WTC11 (cell line): Measurements from ENCODE around the gene FGD6. TPM values are rescaled to one million over a fixed set of nuclear protein-coding genes. Genes with fewer than 3 reads are reported as not detected.

Experiments
- ATAC-seq: fragments of 200-7000 bp; cut with Tn5 transposase; 2 replicates; pipeline ENCODE4 v1.10.0; 2021; ENCODE audit warnings: mild to moderate bottlenecking, moderate library complexity
- CTCF ChIA-PET: fragments of 300-600 bp; sonication (Branson Sonifier 250); formaldehyde crosslinking; loops from one replicate; lab custom pipeline; 2021; ENCODE audit warnings: antibody characterized with exemption; lab: Charles Lee
- POLR2A ChIA-PET: fragments of 350-600 bp; sonication (Branson Sonifier 250); formaldehyde crosslinking; loops from one replicate; lab custom pipeline; 2021; ENCODE audit warnings: antibody characterized with exemption; lab: Charles Lee
- DNase-seq: peaks from one replicate; pipeline ENCODE4 v3.0.0; 2021; ENCODE audit warnings: low spot score
- H3K27ac Mint-ChIP-seq: 2 replicates; pipeline ENCODE4 v1.8.0; 2021; ENCODE audit warnings: mixed read lengths
- H3K27me3 Mint-ChIP-seq: 2 replicates; pipeline ENCODE4 v1.8.0; 2021; ENCODE audit warnings: low read depth, mild to moderate bottlenecking, moderate library complexity, mixed read lengths
- H3K36me3 Mint-ChIP-seq: 2 replicates; pipeline ENCODE4 v1.8.0; 2021; ENCODE audit warnings: mixed read lengths
- H3K4me1 Mint-ChIP-seq: 2 replicates; pipeline ENCODE4 v1.8.0; 2022; ENCODE audit warnings: mixed read lengths
- H3K4me3 Mint-ChIP-seq: 2 replicates; pipeline ENCODE4 v1.8.0; 2021; ENCODE audit warnings: mild to moderate bottlenecking, moderate library complexity, mixed read lengths
- H3K9me3 Mint-ChIP-seq: 2 replicates; pipeline ENCODE4 v1.8.0; 2021; ENCODE audit warnings: mixed read lengths
- CREB1 ChIP-seq: sonication (generic); formaldehyde crosslinking; IDR thresholded peaks from 2 replicates; pipeline ENCODE4 v1.8.0; 2023; ENCODE audit warnings: mild to moderate bottlenecking, missing genetic modification reagents
- FOXK1 ChIP-seq: sonication (generic); formaldehyde crosslinking; IDR thresholded peaks from 2 replicates; pipeline ENCODE4 v1.8.0; 2022; ENCODE audit warnings: mild to moderate bottlenecking, moderate library complexity, missing genetic modification reagents
- GRHL2 ChIP-seq: fragments of 250-450 bp; sonication (Bioruptor Pico); IDR thresholded peaks from 2 replicates; pipeline ENCODE4 v1.8.0; 2022; ENCODE audit warnings: mild to moderate bottlenecking, moderate library complexity; ENCODE audit not compliant: insufficient replicate concordance, severe bottlenecking
- IRF2 ChIP-seq: sonication (generic); formaldehyde crosslinking; IDR thresholded peaks from 2 replicates; pipeline ENCODE4 v1.8.0; 2022; ENCODE audit warnings: low read depth, missing genetic modification reagents, borderline replicate concordance
- JUN ChIP-seq: sonication (generic); formaldehyde crosslinking; IDR thresholded peaks from 2 replicates; pipeline ENCODE4 v1.8.0; 2023; ENCODE audit warnings: mild to moderate bottlenecking, missing genetic modification reagents
- MXD4 ChIP-seq: fragments of 250-450 bp; sonication (Bioruptor Pico); IDR thresholded peaks from 2 replicates; pipeline ENCODE4 v1.8.0; 2021; ENCODE audit warnings: mild to moderate bottlenecking, moderate library complexity, borderline replicate concordance
- SMAD4 ChIP-seq: sonication (generic); formaldehyde crosslinking; IDR thresholded peaks from 2 replicates; pipeline ENCODE4 v1.8.0; 2022; ENCODE audit warnings: mild to moderate bottlenecking, missing genetic modification reagents
- ZBTB21 ChIP-seq: sonication (generic); formaldehyde crosslinking; IDR thresholded peaks from 2 replicates; pipeline ENCODE4 v1.8.1; 2023; ENCODE audit warnings: mild to moderate bottlenecking, missing genetic modification reagents, borderline replicate concordance
- ZNF232 ChIP-seq: sonication (generic); formaldehyde crosslinking; IDR thresholded peaks from 2 replicates; pipeline ENCODE4 v1.8.0; 2022; ENCODE audit warnings: mild to moderate bottlenecking, missing genetic modification reagents
- ZNF317 ChIP-seq: sonication (generic); formaldehyde crosslinking; IDR thresholded peaks from 2 replicates; pipeline ENCODE4 v1.8.1; 2023; ENCODE audit warnings: low read depth, mild to moderate bottlenecking, moderate library complexity, missing genetic modification reagents, borderline replicate concordance
- total RNA-seq: library from RNA; stranded (reverse); gene quantifications from 3 replicates; pipeline ENCODE4 v1.2.3, GENCODE V29; 2021
- TF ChIP-seq, protein P1 (sequence below): sonication (generic); formaldehyde crosslinking; IDR thresholded peaks from 2 replicates; pipeline ENCODE4 v1.8.0; 2022; ENCODE audit warnings: missing genetic modification reagents
- TF ChIP-seq, protein P2 (sequence below): sonication (generic); formaldehyde crosslinking; IDR thresholded peaks from 2 replicates; pipeline ENCODE4 v1.8.1; 2023; ENCODE audit warnings: mild to moderate bottlenecking, missing genetic modification reagents, moderate library complexity
- TF ChIP-seq, protein P3 (sequence below): sonication (generic); formaldehyde crosslinking; IDR thresholded peaks from 2 replicates; pipeline ENCODE4 v1.8.1; 2022; ENCODE audit warnings: mild to moderate bottlenecking, moderate library complexity, missing genetic modification reagents
- TF ChIP-seq, protein P4 (sequence below): sonication (generic); formaldehyde crosslinking; conservative IDR thresholded peaks from 2 replicates; pipeline ENCODE4 v1.8.1; 2023; ENCODE audit warnings: mild to moderate bottlenecking, low read depth, missing genetic modification reagents, moderate library complexity

FGD6 gene
- total RNA-seq, 1 experiment from 2014 or later = 28.2 TPM

DNA sequence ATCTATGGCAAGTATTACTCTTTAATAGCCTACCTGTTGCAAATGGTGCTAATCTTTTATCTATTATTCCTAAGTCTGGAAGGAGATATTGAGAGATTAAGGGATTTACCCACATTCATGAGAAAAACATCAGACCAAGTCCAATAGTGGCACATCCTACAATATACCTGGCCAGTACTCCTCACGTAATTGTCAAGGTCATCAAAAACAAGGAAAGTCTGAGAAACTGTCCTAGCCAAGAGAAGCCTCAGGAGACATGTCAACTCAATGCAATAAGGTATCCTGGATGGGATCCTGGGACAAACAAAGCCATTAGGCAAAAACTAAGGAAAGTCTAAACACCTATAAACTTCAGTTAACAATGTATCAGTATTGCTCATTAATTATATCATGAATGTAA is 156.3 kb downstream of the FGD6 start (continued):
- TF ChIP-seq, protein P1, sequence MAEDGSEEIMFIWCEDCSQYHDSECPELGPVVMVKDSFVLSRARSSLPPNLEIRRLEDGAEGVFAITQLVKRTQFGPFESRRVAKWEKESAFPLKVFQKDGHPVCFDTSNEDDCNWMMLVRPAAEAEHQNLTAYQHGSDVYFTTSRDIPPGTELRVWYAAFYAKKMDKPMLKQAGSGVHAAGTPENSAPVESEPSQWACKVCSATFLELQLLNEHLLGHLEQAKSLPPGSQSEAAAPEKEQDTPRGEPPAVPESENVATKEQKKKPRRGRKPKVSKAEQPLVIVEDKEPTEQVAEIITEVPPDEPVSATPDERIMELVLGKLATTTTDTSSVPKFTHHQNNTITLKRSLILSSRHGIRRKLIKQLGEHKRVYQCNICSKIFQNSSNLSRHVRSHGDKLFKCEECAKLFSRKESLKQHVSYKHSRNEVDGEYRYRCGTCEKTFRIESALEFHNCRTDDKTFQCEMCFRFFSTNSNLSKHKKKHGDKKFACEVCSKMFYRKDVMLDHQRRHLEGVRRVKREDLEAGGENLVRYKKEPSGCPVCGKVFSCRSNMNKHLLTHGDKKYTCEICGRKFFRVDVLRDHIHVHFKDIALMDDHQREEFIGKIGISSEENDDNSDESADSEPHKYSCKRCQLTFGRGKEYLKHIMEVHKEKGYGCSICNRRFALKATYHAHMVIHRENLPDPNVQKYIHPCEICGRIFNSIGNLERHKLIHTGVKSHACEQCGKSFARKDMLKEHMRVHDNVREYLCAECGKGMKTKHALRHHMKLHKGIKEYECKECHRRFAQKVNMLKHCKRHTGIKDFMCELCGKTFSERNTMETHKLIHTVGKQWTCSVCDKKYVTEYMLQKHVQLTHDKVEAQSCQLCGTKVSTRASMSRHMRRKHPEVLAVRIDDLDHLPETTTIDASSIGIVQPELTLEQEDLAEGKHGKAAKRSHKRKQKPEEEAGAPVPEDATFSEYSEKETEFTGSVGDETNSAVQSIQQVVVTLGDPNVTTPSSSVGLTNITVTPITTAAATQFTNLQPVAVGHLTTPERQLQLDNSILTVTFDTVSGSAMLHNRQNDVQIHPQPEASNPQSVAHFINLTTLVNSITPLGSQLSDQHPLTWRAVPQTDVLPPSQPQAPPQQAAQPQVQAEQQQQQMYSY = no peak
- TF ChIP-seq CREB1 (CRISPR knock-in tag) (no peak), GRHL2 (no peak), IRF2 (CRISPR knock-in tag) (no peak)

DNA sequence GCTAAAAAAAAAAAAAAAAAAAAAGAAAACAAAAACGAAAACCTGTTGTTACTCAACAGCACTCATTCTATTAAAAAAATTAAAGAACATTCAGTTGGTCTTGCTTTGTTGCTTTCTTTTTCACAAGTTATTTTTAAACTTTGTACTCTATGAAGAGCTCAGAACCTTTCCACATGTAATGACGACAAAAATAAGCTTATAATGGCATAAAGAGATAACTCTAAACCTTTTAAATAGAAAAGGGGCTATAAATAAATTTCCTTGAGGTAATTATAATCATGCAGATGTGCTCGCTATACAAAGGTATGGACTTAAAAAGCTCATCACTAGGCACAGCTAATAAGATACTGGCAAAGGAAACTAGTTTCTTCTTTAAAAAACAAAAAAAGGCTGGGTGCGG is 157.3 kb downstream of the FGD6 start:
- H3K36me3 Mint-ChIP-seq = peaks cover 64% of the 10 kb centered on the region
- TF ChIP-seq JUN (CRISPR knock-in tag) (no peak), MXD4 (CRISPR knock-in tag) (no peak), ZNF232 (CRISPR knock-in tag) (no peak), SMAD4 (CRISPR knock-in tag) (no peak), FOXK1 (CRISPR knock-in tag) (no peak), ZBTB21 (CRISPR knock-in tag) (no peak), ZNF317 (CRISPR knock-in tag) (no peak)
- TF ChIP-seq, protein P2, sequence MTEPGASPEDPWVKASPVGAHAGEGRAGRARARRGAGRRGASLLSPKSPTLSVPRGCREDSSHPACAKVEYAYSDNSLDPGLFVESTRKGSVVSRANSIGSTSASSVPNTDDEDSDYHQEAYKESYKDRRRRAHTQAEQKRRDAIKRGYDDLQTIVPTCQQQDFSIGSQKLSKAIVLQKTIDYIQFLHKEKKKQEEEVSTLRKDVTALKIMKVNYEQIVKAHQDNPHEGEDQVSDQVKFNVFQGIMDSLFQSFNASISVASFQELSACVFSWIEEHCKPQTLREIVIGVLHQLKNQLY (CRISPR knock-in tag) = no peak
- TF ChIP-seq, protein P1 = no peak
- TF ChIP-seq, protein P3, sequence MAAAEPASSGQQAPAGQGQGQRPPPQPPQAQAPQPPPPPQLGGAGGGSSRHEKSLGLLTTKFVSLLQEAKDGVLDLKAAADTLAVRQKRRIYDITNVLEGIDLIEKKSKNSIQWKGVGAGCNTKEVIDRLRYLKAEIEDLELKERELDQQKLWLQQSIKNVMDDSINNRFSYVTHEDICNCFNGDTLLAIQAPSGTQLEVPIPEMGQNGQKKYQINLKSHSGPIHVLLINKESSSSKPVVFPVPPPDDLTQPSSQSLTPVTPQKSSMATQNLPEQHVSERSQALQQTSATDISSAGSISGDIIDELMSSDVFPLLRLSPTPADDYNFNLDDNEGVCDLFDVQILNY (CRISPR knock-in tag) = no peak
- TF ChIP-seq, protein P4, sequence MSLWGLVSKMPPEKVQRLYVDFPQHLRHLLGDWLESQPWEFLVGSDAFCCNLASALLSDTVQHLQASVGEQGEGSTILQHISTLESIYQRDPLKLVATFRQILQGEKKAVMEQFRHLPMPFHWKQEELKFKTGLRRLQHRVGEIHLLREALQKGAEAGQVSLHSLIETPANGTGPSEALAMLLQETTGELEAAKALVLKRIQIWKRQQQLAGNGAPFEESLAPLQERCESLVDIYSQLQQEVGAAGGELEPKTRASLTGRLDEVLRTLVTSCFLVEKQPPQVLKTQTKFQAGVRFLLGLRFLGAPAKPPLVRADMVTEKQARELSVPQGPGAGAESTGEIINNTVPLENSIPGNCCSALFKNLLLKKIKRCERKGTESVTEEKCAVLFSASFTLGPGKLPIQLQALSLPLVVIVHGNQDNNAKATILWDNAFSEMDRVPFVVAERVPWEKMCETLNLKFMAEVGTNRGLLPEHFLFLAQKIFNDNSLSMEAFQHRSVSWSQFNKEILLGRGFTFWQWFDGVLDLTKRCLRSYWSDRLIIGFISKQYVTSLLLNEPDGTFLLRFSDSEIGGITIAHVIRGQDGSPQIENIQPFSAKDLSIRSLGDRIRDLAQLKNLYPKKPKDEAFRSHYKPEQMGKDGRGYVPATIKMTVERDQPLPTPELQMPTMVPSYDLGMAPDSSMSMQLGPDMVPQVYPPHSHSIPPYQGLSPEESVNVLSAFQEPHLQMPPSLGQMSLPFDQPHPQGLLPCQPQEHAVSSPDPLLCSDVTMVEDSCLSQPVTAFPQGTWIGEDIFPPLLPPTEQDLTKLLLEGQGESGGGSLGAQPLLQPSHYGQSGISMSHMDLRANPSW (CRISPR knock-in tag) = no peak
- ChIA-PET POLR2A (no interaction called here), CTCF (interaction anchor here (0.6 to 1.0 kb wide), 3 partner anchors 11 to 211 kb away, joined by 3 to 4 read pairs (median 4); partner anchors contain the start of gene NR2C1)
- no peaks in the 10 kb centered on the region for H3K4me1 Mint-ChIP-seq
- ATAC-seq (no peak), DNase-seq (no peak)
- no peak overlapping the region for H3K4me3 Mint-ChIP-seq
- H3K9me3 Mint-ChIP-seq = no peaks in the 10 kb centered on the region
- no peaks in the 10 kb centered on the region for H3K27me3 Mint-ChIP-seq
- H3K27ac Mint-ChIP-seq = no peak overlapping the region
